Tibial nerve (tissue), 4 donors: ENCODE data around the gene SLC36A2.

ENCODE experiments used
- EP300 ChIP-seq, 2 donors: sonication (generic); formaldehyde crosslinking; IDR thresholded peaks; one replicate each; pipeline ENCODE4 v1.6.1; 2017; ENCODE audit warnings: antibody characterized with exemption in 2 of 2, mild to moderate bottlenecking in 1 of 2
- POLR2A ChIP-seq, 2 donors: fragments of 450-650 bp; IDR thresholded peaks; one replicate each; pipeline ENCODE4 v1.6.1; 2017; ENCODE audit warnings: antibody characterized with exemption in 2 of 2, mild to moderate bottlenecking in 2 of 2, moderate library complexity in 2 of 2
- TF ChIP-seq, protein P1 (sequence below), 5 experiments: fragments of 200-600 bp in 3 of 5; fragments of 450-650 bp in 2 of 5; sonication (generic) in 3 of 5; IDR thresholded peaks; one replicate each; pipeline ENCODE4 v1.5.1; 2016 to 2019; ENCODE audit warnings: antibody characterized with exemption in 5 of 5, mild to moderate bottlenecking in 3 of 5, moderate library complexity in 2 of 5

DNA sequence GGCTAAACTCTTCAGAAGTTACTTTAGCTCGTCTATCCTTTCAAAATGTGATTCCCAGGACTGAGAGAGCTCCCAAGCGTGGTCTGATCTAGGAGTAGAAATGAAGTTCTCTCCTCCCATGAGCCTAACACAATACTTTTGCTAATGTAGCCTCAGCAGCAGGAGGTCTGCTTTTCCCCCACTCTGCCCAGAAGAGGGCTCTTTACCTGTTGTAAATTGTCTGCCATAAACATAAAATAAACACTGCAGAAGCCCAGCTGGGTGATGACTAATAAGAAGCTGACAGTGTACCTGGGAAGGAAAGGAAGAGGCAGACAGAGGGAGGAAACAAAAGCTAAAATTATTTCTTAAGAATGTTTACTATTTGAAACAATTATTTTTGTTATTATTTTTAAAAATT is 59.2 kb downstream of the SLC36A2 start:
- TF ChIP-seq, protein P1, sequence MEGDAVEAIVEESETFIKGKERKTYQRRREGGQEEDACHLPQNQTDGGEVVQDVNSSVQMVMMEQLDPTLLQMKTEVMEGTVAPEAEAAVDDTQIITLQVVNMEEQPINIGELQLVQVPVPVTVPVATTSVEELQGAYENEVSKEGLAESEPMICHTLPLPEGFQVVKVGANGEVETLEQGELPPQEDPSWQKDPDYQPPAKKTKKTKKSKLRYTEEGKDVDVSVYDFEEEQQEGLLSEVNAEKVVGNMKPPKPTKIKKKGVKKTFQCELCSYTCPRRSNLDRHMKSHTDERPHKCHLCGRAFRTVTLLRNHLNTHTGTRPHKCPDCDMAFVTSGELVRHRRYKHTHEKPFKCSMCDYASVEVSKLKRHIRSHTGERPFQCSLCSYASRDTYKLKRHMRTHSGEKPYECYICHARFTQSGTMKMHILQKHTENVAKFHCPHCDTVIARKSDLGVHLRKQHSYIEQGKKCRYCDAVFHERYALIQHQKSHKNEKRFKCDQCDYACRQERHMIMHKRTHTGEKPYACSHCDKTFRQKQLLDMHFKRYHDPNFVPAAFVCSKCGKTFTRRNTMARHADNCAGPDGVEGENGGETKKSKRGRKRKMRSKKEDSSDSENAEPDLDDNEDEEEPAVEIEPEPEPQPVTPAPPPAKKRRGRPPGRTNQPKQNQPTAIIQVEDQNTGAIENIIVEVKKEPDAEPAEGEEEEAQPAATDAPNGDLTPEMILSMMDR (IDR thresholded peaks at IDR 0.05), result no peak
- TF ChIP-seq EP300 (IDR thresholded peaks at IDR 0.05) (no peak), POLR2A (IDR thresholded peaks at IDR 0.05) (no peak)
